Keratinocyte (primary cell): ENCODE results near the gene ZNF516. TPM values are rescaled to one million over a fixed set of nuclear protein-coding genes. Genes with fewer than 3 reads are reported as not detected.

Experiments
- DNase-seq: peaks from one replicate; pipeline ENCODE4 v3.0.0-alpha.2; 2011; ENCODE audit warnings: low read depth, missing footprints, low spot score
- FAIRE-seq: peaks from 2 replicates; lab custom pipeline; 2011; peaks lifted over from hg19 to GRCh38; lab: Jason Lieb, UNC
- H2AFZ ChIP-seq: 2 replicates; pipeline ENCODE4 v1.6.0; 2012; ENCODE audit warnings: low read length, control low read depth, inconsistent platforms; ENCODE audit not compliant: control insufficient read depth
- H3K27ac ChIP-seq: 2 replicates; pipeline ENCODE4 v1.5.1; 2011; ENCODE audit warnings: low read length; ENCODE audit not compliant: control insufficient read depth, insufficient read depth
- H3K27me3 ChIP-seq: 3 replicates; pipeline ENCODE4 v1.6.0; 2011; ENCODE audit warnings: low read length; ENCODE audit not compliant: control insufficient read depth, insufficient read depth; ENCODE audit errors: extremely low read depth
- H3K36me3 ChIP-seq, 2 experiments: 2 replicates in 1 of 2; 3 replicates in 1 of 2; pipeline ENCODE4 v1.5.1; 2011; ENCODE audit warnings: low read length in 2 of 2, mild to moderate bottlenecking in 1 of 2; ENCODE audit not compliant: control insufficient read depth in 2 of 2, insufficient read depth in 2 of 2; ENCODE audit errors: extremely low read depth in 1 of 2
- H3K4me1 ChIP-seq: 3 replicates; pipeline ENCODE4 v1.5.1; 2011; ENCODE audit warnings: low read length; ENCODE audit not compliant: control insufficient read depth, insufficient read depth; ENCODE audit errors: extremely low read depth
- H3K4me2 ChIP-seq: 3 replicates; pipeline ENCODE4 v1.6.0; 2011; ENCODE audit warnings: low read depth, low read length; ENCODE audit not compliant: control insufficient read depth, insufficient read depth; ENCODE audit errors: extremely low read depth
- H3K4me3 ChIP-seq, 3 experiments: fragments of 200-600 bp in 1 of 3; sonication (generic) in 1 of 3; 2 replicates in 2 of 3; 3 replicates in 1 of 3; pipeline ENCODE4 v1.5.1; 2011 to 2016; ENCODE audit warnings: low read length in 3 of 3, mild to moderate bottlenecking in 3 of 3, control low read depth in 2 of 3, inconsistent platforms in 1 of 3, low read depth in 1 of 3, mixed read lengths in 1 of 3, mixed run types in 1 of 3, moderate library complexity in 1 of 3; ENCODE audit not compliant: control insufficient read depth in 2 of 3, insufficient read depth in 2 of 3; ENCODE audit errors: extremely low read depth in 1 of 3
- H3K79me2 ChIP-seq: 2 replicates; pipeline ENCODE4 v1.6.0; 2012; ENCODE audit warnings: low read length; ENCODE audit not compliant: control insufficient read depth, insufficient read depth
- H3K9ac ChIP-seq: 3 replicates; pipeline ENCODE4 v1.6.0; 2011; ENCODE audit warnings: low read length; ENCODE audit not compliant: control insufficient read depth, insufficient read depth; ENCODE audit errors: extremely low read depth
- H3K9me1 ChIP-seq: 3 replicates; pipeline ENCODE4 v1.6.0; 2011; ENCODE audit warnings: low read length; ENCODE audit not compliant: control insufficient read depth, insufficient read depth; ENCODE audit errors: extremely low read depth
- H3K9me3 ChIP-seq: 2 replicates; pipeline ENCODE4 v1.5.1; 2012; ENCODE audit warnings: low read depth, low read length; ENCODE audit not compliant: control insufficient read depth
- H4K20me1 ChIP-seq: 3 replicates; pipeline ENCODE4 v1.6.0; 2011; ENCODE audit warnings: low read length; ENCODE audit not compliant: control insufficient read depth, insufficient read depth; ENCODE audit errors: extremely low read depth
- EZH2 ChIP-seq: IDR thresholded peaks from one replicate; pipeline ENCODE4 v1.6.1; 2012; ENCODE audit warnings: inconsistent platforms, mild to moderate bottlenecking, low read length, moderate library complexity
- dilution Hi-C: fragments of 300-500 bp; cut with MboI; formaldehyde crosslinking; loops from one replicate; pipeline ENCODE4 v1.7.0; 2020; ENCODE audit warnings: low sequenced_read_pairs; ENCODE audit not compliant: extremely low pct_ligation_motif_present
- polyA plus RNA-seq, 5 experiments: library from polyadenylated mRNA; depleted of rRNA in 3 of 5; stranded (reverse) in 3 of 5; stranded (forward) in 1 of 5; unstranded in 1 of 5; fragments of >200 nt; gene quantifications; 1 replicate in 1 of 5; 2 replicates in 3 of 5; 3 replicates in 1 of 5; pipeline versions ENCODE4 v1.2.1 to v1.2.3, GENCODE V29; 2011 to 2012; ENCODE audit warnings: missing spikeins in 2 of 5, low read depth in 1 of 5, low replicate concordance in 1 of 5
- TF ChIP-seq, protein P1 (sequence below), 3 experiments: IDR thresholded peaks in 1 of 3; conservative IDR thresholded peaks in 1 of 3; optimal IDR thresholded peaks in 1 of 3; 2 replicates in 2 of 3; 3 replicates in 1 of 3; pipeline versions ENCODE3 to v1.5.1; 2011; ENCODE audit warnings: low read length in 3 of 3, mild to moderate bottlenecking in 3 of 3, moderate library complexity in 2 of 3, control low read depth in 1 of 3, inconsistent platforms in 1 of 3; ENCODE audit not compliant: insufficient read depth in 2 of 3; ENCODE audit errors: extremely low read depth in 1 of 3

The ZNF516 gene
- polyA plus RNA-seq, 1 donor (not counting 4 experiments of a cell fraction or from before 2014, with no cell fraction given): 9.3 TPM

DNA sequence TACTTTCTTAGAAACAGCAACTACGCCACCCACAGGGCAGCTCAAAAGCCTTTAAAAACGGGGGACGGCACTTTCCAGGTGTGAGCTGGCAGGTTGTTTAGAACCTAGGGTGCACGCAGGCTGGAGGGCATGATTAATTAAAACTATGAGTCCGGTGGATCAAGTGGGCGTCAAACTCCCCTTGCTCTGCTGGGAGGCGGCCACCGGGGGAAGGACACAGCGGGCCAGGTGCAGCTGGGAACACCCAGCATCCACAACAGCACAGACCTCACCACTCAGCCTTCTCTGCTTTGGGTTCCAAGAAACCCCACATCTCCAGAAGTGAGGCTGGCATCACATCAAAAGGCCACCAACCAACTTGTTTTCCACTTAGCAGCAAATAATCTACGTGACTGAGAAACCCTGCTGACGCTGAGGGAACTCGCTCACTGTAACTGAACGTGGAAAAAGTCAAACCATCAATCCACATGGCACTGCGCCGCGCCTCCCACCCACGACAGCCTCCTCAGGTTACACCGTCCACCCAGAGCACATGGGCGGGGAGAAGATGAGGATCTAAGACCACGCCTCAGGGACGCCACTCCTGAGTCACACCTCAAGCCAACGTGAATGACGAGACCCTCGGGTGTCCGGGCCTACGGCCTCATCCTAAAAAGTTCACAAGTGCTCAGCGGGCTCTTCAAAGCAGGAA is 118.2 kb downstream of the ZNF516 start:
- H3K4me1 ChIP-seq: peaks cover 5% of the 10 kb centered on the region
- no peaks in the 10 kb centered on the region for H3K9me3 ChIP-seq
- H3K4me2 ChIP-seq: no peak overlapping the region
- no peak overlapping the region for H2AFZ ChIP-seq
- no peak for FAIRE-seq
- H4K20me1 ChIP-seq: peaks cover 11% of the 10 kb centered on the region
- H3K4me3 ChIP-seq: no peak overlapping the region
- DNase-seq: no peak
- H3K27ac ChIP-seq: no peak overlapping the region
- peaks cover 6 to 7% of the 10 kb centered on the region in 2 experiments for H3K36me3 ChIP-seq
- H3K9me1 ChIP-seq: no peaks in the 10 kb centered on the region
- dilution Hi-C loops: no loop called here
- no peak overlapping the region for H3K9ac ChIP-seq
- H3K27me3 ChIP-seq: no peaks in the 10 kb centered on the region
- TF ChIP-seq, protein P1, sequence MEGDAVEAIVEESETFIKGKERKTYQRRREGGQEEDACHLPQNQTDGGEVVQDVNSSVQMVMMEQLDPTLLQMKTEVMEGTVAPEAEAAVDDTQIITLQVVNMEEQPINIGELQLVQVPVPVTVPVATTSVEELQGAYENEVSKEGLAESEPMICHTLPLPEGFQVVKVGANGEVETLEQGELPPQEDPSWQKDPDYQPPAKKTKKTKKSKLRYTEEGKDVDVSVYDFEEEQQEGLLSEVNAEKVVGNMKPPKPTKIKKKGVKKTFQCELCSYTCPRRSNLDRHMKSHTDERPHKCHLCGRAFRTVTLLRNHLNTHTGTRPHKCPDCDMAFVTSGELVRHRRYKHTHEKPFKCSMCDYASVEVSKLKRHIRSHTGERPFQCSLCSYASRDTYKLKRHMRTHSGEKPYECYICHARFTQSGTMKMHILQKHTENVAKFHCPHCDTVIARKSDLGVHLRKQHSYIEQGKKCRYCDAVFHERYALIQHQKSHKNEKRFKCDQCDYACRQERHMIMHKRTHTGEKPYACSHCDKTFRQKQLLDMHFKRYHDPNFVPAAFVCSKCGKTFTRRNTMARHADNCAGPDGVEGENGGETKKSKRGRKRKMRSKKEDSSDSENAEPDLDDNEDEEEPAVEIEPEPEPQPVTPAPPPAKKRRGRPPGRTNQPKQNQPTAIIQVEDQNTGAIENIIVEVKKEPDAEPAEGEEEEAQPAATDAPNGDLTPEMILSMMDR (optimal IDR thresholded peaks at IDR 0.05 in 1 of 3, IDR thresholded peaks at IDR 0.05 in 1 of 3, conservative IDR thresholded peaks at IDR 0.05 in 1 of 3; ENCODE audit: extremely low read depth in 1 of 3, insufficient read depth in 2 of 3, low read length in 3 of 3): no peak
- TF ChIP-seq EZH2: no peak
- peaks cover 19% of the 10 kb centered on the region for H3K79me2 ChIP-seq

- no peak for DNase-seq
- H3K79me2 ChIP-seq: peaks cover 19% of the 10 kb centered on the region
- peaks cover 8% of the 10 kb centered on the region for H4K20me1 ChIP-seq
Measured at GRCh38 chr18:76376225-76376624, 118.8 kb downstream of the ZNF516 start.

More at GRCh38 chr18:76376225-76376624, 118.8 kb downstream of the ZNF516 start:
- Histone ChIP-seq H3K4me1 (peaks cover 5% of the 10 kb centered on the region), H3K4me2 (no peak overlapping the region), H3K36me3 (peaks cover 6 to 7% of the 10 kb centered on the region in 2 experiments), H3K27me3 (no peaks in the 10 kb centered on the region), H3K27ac (no peak overlapping the region), H3K4me3 (no peak overlapping the region), H3K9me1 (no peaks in the 10 kb centered on the region), H2AFZ (no peak overlapping the region), H3K9ac (no peak overlapping the region), H3K9me3 (no peaks in the 10 kb centered on the region)
- no peak for TF ChIP-seq EZH2
- TF ChIP-seq, protein P1 (optimal IDR thresholded peaks at IDR 0.05 in 1 of 3, IDR thresholded peaks at IDR 0.05 in 1 of 3, conservative IDR thresholded peaks at IDR 0.05 in 1 of 3; ENCODE audit: extremely low read depth in 1 of 3, insufficient read depth in 2 of 3, low read length in 3 of 3): no peak
- FAIRE-seq: no peak
- dilution Hi-C loops: no loop called here
